DMS 273 treated with DMSO at 0.1 percent for 48 hours (cell line): ENCODE results near the gene DDB1.

Experiments
- DNase-seq: peaks from one replicate; lab custom pipeline; 2025; lab: John Stamatoyannopoulos, UW

DDB1 gene

DNA sequence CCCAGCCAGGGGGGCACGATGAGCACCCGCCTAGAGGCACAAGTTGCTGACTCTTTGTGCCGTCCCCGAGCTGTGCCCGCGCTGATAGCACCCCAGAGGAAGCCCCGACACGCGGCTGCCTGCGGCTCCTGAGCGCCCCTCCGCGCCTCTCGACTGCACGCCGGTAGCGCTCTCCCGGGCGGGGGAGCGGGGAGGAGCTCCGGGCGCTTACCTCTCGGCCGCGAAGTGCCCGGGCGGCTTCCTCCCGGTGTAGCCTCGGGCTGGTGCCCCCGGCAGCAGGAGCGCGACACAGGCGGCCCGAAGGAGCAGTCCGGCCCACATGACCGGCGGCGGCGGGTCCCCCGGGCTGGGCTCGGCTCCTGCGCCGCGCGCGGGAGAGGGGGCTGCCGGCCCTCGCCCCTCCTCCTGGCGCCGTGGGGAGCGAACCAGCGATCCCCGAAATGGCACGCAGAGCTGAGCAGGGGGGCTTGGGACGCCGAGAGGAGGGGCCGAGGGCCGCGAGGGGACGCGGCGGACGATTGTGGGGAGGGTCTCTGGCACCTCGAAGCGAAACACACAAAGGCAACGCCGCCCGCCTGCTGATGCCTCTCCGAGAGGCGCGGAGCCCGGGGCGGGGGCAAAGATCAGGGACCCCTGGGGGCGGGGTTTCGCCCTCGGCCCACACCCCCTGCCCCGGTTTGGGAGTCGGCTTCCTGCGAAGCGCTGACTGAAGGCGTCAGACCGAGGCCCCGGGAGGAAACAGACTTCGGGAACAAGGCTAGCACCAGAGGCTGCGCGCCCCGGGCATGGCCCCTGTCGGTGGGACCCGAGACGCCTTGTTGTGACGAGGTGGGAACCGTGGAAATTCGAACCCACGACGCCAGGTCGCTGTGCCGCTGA, 37.9 kb downstream of the DDB1 start, which contains the start of gene VWCE:
Gene VWCE (minus strand): TSS at position 600 of the 879 bp plus-strand sequence. CDS start 279 bp downstream, at position 321.
- peak; percentile 9 for DNase-seq

DNA sequence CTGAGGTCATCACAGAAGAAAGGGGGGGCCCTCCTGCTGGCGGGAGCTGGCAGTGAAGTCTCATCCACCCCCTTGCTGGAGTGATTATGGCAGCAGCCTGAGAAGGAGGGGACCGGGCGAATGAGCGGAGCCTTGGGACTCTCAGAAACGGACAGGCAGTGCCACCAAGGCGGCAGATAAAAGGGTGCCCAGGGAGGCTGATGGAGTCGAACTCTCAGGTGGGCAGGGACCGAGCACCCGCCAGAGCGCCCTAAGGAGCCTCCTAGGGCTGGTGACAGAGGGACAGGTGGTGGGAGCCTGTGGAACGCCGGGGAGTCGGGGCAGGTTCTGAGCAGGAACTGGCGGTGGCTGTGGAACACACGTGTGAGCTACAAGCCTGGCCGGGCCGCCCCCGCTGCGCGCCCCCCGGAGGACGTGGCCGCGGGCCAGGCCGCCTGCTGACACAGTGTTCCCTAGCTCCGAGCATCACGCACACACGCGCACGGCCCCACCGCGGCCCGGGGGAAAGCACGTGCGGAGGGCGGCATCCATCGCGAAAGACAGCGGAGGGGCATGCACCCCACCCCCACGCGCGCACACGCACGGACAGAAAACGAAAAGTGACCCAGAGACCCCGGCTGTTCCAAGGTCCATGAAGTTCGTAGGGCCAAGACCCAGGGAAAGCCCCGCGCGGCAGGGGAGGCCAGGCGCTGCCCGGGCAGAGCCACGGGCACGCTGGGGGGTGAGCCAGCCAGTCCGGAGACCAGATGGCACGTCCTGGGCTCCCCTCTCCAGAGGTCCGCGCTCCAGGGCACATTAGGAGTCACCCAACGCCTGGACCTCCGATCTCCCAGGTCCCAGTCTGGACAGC, 38.8 kb downstream of the DDB1 start:
- DNase-seq, result peak; percentile 12

DNA sequence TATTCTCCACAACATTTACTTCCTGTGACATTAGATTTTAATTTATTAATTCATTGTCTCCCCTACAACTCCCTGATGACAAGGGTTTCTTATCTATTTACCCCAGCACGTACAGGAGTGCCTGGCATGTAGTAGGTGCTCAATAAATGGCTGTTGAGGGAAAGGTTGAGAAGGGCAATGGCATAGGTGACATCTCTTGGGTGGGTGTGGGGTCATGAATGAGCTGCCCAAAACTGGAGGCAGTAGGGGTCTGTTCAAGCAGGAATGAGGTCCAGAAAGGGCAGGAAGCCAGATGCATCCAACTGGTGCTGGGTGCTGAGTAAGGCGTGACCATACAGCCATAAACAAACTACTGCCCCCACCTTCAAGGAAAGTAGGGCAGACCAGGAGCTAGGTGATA, 40.5 kb downstream of the DDB1 start:
- no peak for DNase-seq

DNA sequence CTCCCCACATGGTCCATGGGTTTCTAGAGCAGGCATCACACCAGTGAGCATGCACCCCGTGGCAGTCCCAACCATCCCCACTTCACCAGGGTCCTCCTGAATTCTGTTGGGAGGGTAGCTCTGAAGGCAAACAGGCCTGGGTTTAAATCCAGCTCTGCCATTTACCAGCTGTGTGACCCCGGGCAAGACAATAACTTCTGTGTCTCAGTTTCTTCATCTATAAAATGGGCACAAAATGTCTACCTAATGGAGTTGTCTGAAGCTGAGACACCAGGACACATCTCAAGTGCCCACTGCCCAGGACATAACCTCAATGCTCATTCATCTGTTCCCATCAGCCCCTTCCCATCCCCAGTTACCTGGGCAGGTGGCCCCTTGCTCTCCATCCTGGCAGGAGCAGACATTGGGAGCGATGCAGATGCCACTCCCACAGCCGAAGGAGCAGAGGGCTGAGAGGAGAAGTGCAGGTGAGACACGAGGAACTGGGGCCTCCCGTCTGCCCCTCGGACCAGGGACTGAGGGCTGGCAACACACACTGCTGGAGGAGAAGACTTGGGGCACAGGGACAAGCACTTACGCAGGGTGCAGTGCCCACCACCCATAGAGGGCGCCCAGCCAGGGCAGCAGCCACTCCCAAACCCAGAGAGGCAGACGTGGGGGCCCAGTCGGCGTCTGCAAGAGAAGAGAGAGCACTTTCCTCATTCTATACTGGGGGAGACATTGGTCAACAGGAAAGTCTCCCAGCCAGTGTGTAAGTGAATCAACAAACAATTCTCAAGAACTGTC, 41.8 kb downstream of the DDB1 start:
- DNase-seq, result no peak

DNA sequence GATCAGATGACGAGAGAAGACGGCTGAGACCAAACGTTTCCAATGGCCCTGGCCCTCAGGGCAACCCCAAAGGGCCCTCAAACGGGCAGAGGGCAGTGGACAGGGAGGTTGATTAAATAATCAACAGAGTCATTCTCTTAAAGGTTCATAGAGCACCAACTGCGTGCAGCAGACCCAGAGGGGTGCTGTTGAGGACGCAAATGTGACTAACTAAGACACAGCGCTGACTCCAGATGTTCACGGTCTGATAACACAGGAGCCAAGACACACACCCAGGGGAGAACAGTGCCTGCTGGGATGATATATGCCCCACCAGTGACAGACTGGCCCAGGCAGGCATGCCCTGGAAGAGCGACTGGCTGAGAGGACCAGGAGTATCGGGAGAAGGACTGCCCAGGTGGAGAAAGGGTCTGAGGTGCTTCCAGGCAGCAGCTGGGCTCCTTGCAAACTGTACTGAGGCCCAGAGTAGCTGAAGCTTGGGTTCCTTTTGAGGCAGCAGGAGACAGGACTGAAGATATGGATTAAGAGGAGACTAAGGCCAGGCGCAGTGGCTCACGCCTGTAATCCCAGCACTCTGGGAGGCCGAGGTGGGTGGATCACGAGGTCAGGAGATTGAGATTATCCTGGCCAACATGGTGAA, 45.4 kb downstream of the DDB1 start:
- DNase-seq, result no peak

DNA sequence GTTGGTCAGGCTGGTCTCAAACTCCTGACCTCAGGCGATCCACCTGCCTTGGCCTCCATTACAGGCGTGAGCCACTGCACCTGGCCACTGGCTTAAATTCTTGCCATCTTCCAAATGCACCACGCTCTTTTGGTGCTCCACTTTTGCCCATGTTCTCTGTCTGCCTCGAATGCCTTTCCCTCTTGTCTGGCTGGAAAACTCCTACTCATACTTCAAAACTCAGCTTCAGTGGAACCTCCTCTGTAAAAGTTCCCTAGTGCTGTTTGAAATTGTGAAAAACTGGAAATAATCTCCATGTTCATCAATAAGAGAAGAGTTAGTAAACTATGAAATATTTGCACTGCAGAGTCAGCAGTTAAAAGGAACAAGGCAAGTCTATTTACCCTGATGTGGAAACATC, 49.3 kb downstream of the DDB1 start:
- DNase-seq, result no peak

DNA sequence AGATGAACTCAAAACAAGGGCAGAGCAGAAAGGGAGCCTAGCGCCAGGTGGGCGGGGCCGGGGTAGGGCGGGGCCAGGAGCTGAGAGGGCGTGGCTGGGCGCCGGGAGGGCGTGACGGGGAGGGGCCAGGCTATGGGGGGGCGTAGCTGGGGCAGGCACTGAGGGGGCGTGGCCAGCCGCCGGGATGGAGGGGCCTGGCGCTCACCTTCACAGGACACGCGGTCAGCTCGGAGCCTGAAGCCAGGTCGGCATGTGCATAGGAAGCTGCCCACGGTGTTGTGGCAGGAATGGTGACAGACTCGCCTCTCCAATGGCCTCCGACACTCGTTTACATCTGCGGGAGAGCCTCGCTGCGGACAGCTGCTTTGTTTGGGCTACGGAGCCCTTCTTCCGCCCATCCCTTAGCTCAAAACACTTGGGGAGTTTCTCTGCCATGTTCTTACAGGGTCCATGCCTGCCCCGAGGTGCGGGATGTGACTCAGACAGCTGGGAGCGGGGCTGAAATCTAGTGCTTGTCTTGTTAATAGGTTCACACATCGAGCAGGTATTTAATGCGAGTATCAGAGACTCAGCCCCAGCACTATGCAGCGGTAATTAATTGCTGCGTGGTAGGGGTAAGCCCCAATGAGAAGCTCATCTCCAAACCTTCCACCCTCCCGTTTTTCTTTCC, 51.2 kb downstream of the DDB1 start:
- DNase-seq, result no peak

DNA sequence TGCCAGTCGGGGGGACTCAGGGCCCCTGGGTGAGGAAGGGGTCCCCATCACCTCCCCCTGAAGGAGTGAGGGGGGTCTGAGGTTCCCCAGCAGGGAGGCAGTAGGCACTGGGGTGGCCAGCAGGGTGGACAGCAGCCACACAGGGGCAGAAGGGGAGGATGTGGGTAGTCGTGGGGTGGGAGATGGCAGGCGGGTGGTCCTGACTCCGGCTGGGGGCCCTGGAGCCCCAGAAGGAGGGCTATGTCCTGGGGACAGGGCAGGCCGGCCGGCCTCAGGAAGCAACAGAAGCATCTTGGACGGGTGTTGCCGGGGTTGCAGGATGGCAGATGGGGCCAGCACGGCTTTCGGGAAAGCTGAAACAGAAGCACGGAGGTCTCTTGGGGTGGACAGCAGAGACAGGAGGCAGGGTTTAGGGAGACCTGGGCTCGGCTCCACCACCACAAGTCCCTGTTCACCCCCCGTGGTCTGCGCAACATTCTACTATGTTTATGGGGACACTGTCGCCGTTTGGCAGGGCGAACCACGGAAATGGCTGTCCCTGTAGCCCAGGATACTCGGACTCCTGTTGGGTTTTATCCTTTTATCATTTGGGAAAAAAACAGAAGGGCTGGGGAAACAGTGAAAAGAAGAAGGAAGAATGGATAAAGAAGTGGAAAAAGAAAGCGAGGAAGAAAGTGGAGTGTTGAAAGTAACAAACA, 51.9 kb downstream of the DDB1 start:
- DNase-seq, result no peak

DNA sequence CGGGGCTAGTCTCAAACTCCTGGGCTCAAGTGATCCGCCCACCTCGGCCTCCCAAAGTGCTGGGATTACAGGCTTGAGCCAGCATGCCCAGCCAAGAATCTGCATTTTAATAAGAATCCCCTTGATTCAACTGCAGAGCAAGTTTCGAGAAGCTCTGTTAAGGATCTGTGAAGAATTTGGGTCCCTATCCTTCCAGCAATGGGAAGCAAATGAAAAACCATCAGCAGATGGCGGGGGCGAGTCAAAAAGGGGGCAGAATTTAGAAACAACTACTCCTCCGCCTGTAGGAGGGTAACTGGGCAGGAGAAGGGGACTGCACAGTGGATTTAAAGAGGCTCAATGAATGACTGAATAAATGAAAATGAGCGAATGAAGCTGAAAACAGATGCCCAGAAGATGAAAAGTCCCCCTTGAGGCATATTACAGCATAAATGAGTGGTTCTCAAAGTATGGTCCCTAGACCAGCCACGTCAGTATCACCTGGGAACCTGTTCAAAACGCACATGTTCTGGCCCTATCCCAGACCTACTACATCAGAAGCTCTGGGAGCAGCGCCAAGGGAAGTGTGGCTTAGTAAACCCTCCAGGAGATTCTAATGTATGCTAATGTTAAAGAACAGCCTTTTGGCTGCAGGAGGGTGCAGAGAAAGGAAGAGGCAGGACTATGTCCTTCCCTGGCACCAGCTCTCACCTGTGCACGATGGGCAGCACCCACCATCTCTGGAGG, 52.8 kb downstream of the DDB1 start:
- no peak for DNase-seq

DNA sequence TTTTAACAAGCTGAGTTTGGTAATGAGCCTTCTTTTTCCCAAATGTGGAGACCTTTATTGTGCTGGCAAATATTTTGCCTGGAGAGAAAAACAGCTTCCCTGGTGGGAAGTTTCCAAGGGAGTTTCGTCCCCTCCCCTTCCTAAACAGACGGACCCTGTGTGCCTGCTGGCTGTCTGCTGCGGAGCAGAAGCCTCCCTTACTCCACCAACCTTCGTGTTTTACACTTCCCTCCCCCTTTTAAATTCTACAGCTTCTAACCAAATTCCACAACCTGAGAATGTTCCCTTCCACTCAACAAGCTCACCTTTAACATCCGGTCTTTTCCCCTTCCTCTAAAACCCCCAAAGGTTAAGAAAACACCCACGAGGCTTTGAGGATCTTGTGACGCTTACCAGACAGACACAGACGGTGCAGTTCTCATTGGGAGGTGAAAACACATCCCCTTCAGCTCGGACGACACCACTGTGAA, 54.9 kb downstream of the DDB1 start:
- DNase-seq, result no peak

DNA sequence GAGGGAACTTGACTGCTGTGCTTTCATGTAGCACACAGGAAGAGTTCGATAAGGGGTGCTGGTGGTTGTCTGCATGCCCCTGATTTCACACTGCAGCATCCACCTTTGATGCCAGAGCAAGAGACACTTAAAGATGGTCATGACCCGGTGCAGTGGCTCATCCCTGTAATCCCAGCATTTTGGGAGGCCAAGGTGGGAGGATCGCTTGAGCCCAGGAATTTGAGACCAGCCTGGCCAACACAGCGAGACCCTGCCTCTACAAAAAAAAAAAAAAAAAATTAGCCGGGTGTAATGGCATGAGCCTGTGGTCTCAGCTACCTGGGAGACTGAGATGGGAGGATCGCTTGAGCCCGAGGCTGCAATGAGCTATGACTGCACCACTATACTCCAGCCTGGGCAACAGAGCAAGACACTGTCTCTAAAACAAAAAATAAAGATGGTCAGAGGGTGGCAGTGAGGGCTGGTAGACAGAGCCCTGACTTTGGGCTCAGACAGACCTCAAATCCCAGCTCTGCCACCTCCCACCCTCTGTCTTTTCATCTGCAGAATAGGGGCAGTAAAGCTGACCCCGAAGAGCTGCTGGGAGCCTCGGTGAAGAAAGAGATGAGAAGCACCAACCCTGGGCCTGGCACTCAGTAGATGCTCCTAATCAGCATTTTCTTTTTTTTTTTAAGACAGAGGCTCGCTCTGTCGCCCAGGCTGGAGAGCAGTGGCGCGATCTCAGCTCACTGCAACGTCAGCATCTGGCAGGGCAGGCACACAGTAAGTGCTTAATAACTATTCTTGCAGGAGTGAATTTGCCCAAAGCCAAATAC, 55.5 kb downstream of the DDB1 start:
- no peak for DNase-seq

DNA sequence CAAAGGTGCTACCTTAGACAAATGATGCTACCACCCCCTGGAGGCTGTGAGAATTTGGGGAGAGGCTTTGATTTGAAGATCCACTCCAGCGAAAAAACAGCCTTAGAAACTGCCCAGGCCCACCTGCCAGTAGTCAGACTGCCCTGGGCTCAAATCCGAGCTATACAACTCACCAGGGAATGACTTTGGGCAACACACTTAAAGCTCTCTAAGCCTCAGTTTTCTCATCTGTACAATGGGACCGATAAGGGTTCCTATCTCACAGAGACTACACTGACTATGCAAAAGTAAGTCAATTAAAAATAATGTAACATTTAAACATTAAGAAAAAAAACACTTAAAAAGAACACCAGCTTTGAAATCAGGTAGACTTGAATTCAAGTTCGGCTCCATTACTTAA, 57.7 kb downstream of the DDB1 start:
- no peak for DNase-seq

DNA sequence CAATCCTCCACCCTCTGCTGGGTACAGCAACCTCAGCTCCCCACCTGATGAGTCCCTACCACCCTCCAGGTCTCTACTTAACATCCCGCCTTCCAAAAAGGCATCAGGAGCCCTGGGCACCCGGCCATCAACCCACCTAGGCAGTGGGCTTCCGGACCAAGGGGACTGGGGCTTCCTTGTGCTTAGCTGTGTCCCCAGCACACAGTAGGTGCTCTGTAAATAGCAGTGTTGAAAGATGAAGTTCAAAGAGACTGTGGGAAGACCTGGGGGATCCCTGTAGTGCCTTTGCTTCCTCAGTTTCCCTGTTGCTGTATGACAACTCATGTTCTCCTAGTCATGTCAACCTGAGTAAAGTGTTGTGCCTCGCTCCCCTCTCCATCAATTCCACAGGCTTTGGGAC, 58.8 kb downstream of the DDB1 start:
- no peak for DNase-seq

DNA sequence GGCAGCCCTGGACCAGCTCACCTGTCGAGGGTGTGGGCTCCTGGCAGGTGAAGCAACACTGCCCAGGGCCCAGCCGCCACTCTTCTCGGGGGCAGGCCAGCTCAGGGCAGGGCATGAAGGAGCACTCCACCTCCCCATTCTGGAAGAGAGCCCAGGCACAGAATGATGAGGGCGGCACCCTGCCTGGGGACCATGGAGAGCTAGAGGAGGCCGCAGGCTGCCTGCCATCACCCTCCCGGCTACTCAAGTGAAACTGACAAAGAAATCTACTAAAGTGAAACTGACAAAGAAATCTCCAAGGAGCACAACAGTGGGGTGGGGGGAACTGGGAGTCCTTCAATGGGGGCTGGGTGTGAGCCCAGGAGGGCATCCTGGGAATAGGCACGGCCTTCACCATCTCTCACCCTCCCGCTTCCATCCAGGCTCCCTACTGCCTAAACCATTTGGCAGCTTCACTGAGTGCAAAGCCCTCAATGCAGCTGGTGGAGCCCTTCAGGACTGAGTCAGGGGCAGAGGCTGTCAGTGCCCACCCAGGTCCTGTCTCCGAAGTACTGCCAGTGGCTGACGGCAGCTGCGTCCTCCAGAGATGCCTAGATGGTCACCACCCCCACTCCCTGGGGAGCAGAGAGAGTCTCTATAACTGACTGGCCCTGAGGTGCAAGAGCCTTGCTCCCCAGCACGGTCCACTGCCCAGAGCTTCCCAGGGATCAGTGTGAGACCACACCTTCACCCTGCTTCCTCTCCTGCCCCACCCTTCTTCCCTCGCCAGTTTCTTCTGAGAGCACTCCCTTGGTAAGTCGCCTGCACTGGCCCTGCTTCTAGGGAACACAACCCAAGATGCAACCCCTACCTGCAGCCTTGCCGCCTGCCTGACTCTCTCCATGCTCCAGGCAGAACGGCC, 59.5 kb downstream of the DDB1 start:
- DNase-seq, result no peak

DNA sequence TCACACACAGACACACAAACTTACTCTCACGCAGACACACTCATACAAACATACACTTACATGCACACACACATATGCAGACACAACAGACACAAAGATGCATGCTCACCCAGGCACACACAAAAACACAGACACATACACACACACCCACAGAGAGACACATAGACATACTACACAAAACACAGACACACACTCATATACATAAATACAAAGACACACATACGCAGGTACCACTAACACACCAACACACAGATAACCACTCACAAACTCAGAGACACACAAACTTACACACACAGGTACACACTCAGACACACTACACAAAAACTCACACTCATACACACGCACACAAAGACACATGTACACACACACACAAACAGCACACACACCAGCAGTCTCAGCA, 60.2 kb downstream of the DDB1 start:
- no peak for DNase-seq

DNA sequence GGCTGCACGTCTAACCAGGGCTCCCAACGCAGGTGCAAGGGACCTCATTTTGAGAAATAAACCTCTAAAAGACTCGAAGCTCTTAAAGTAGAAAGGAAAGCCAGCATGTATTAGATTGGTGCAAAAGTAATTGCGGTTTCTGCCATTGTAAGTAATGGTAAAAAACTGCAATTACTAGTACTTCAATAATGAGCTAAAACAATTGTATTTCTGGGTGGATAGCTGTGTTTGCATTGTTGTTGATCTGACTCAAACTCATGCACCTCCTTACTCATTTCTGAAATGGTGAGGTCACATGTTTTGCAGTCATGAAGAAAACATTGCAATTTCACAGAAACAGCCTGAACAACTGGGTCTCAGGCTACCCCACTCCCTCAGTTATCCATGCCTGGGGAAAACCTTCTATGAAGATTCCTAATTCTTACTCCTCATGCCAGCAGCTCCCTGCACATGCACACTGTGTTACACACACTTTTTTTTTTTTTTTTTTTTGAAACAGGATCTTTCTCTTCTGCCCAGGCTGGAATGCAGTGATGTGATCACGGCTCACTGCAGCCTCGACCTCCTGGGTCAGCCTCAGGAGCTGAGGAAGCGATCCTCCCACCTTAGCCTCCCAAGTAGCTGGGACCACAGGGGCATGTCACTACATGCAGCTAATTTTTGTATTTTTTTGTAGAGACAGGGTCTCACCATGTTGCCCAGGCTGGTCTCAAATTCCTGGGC, 62.4 kb downstream of the DDB1 start:
- no peak for DNase-seq

DNA sequence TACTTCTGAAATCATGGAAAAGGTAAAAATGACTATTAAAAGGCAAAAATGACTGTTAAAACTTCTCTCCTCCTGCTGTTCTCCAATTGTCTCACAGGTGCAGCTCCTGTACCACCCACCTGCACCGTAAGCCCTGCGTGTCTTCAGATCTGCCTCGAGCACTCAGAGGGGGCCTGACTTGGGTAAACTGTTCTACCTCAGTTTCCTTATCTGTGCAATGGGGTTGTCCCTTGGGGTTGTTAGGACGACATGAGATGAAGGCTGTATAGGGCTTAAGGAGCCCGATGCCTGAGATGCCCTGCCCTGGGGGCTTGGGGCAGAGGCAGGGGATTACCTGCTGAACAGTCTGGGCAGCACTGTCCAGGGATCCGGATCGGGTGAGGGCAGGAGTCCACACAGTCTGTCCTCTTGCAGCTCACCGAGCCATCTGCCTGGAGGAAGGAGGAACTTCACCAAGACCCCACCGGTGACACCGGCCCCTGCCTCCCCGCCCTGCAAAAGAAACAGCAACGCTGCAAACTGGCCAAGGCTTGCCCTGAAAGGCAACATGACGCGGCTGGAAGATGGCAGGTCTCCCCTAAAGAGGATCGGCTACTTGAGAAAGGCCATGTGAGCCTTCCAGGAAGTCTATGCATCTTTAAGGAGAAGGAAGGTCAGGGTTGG, 64.2 kb downstream of the DDB1 start:
- DNase-seq, result no peak
